Activated T-cell treated with anti-CD3 and anti-CD28 coated beads, Interleukin-2, amount 50 U/mL, for 48 hours (primary cell): ENCODE data around the gene SLC4A3.
A peak's percentile ranks its signal among the peaks of the same experiment; 100 is the strongest.

Experiments used
- DNase-seq, 2 experiments: peaks; one replicate each; pipeline ENCODE4 v3.0.0-alpha.2; 2020

SLC4A3 gene

DNA sequence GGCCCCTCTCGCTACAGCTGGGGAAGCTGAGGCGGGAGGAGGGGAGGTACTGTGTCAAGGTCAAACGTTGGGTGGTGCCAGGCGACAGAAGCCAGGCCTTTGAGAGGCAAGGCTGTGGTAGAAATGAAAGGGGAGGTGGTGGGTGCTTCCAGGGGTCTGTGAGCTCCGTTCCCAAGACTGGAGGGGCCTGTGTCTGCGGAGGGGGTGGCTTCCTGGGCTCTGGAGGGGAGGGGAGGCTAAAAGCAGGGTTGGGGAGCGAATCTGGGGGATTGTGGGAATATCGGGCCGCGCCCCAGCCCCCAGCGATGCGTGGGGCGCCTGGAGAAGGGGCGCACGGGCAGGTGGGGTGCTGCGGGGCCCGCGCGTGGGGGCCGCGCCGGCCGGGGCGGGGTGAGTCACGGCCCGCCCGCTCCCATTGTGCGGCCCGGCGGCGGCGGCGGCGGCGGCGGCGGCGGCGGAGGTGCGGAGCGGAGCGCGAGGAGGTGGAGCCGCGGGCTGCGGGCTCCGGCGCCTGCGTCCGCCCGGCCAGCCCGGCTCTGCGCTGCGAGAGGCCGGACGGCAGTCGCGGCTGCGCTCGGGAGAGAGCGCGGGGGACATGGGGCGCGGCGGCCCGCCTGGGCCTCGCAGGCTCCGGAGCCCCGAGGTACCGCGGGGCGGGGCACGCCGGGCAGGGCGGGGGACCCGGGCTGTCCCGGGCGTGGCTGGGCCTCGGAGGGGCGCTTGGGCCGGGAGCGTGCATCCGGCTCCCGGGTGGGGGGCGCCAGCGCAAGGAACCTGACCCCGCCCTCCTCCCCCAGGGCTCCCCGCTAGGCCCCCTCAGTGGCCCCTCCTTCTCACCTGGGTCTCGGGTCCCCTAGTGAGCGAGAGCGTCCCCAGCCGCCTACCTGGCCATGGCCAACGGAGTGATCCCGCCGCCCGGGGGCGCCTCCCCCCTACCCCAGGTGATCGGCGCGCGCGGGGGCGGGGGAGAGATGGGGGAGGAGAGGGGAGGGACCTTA is at the start of gene SLC4A3:
TSS of gene SLC4A3 (plus strand) at position 528 of the 998 bp plus-strand sequence. CDS start at position 891, 363 bp downstream.
- DNase-seq = no peak

GRCh38 chr2:219578811-219579613 is 48.4 kb upstream of the SLC4A3 start:
- no peak for DNase-seq

DNA sequence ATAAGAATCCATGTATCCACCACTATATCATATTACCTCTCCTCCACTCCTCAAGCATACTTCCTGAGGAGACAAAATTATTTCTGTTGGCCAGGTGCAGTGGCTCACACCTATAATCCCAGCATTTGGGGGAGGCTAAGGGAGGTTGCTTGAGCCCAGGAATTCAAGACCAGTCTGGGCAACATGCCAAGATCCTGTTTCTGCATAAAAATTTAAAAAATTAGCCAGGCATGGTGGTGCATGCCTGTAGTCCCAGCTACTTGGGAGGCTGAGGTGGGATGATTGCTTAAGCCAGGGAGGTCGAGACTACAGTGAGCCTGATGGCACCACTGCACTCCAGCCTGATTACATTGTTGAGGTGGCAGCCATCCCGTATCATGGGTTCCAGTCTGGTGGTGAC is 46.1 kb upstream of the SLC4A3 start:
- DNase-seq = no peak

DNA sequence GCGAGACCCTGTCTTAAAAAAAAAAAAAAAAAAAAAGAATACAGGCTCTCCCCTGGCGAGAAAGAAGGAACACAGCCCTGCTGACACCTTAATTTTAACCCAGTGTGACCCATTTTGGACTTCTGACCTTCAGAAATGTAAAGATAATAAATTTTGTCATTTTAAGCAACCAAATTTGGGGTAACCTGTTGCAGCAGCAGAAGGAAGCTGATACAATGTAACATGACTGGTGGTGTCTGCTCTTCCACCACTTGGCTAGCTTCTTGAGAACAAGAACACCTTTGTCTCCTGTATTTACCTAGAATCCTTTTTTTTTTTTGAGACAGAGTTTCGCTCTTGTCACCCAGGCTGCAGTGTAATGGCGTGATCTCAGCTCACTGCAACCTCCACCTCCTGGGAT is 36.3 kb upstream of the SLC4A3 start:
- DNase-seq = no peak

GRCh38 chr2:219592736-219593135 is 34.7 kb upstream of the SLC4A3 start:
- no peak for DNase-seq

- DNase-seq = no peak
Observed at GRCh38 chr2:219593154-219593553, 34.3 kb upstream of the SLC4A3 start.

DNA sequence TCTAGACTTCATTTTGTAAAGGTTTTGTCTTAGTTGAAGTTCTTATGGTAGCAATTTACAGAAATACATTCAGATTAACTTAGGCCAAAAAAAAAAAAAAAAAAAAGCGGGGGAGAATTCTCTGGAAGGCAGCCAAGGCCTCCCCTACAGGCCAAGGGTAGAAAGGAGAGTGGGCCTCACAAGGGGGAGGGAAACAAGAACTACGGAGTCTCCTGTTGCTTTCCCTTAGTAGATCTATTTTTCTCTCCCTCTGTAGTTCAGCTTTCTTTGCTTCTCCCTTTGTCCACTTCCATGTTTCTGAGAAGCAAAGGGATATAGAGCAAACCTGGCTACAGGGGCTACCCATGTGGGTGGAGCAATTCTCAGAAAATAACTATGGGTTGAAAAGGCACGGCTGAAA is 32.2 kb upstream of the SLC4A3 start:
- DNase-seq = no peak

DNA sequence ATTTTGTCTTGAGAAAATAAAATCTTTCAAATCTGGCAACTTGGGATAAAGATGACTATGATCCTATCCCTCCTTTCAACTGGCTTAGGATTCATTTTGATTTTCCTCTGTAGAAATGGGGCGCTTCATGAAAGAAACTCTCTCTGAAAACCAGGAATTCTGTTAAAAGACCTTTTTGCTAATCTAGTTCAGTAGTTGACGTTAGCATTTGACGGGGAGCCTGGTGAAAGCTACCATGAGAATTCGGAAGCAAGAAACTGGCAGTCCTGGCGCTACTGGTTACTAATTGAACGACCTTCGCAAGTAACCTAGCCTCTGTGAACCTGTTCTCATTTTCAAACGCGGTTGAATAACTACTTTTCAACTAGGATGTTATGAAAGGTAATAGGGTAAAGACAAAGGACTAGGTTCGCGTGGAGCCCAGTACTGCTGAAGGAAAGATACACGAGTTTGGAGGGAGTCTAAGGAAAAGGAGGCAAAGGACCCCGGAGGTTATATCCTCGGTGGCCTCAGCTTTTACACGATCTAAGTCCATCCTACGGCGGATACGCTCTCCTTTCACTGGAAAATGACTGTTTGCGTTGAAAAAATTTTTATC is 30.4 kb upstream of the SLC4A3 start:
- no peak for DNase-seq

DNA sequence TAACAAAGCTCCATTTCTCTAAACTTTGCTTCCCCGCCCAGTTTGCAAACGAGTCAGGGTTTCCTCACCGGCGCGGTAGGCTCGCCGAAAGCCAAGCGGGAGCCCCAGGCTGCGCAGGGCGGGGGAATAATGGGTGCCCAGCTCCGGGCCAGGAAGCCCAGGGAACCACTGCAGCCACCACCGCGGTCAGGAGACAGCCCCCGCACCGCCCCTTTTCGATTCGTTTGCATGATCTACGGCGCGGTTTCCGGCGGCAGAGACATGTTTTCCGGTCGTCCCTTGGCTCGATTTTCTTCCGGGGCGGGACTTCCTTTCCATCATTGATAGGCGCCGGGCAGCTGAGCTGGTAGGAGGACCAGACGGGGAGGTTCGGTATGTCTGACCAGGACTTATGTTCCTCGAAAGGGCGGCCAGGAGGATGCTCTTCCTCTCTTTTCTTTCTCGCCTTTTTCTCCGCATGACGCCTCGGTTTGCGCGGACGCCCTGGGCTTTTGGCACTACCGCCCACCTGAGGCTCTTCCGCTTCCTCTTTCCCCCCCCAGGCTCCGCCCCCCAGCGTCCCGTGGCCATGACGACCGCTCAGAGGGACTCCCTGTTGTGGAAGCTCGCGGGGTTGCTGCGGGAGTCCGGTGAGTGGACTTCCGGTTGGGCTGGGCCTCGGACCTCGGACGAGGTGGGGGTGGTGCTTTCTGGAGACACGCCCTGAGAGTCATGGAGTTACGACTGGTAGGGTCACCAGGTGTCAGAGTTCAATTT is 29.7 kb upstream of the SLC4A3 start, which contains the start of gene STK11IP:
TSS of gene STK11IP (plus strand) at position 306 of the 756 bp plus-strand sequence. CDS start at position 569, 263 bp downstream.
- DNase-seq = peak; percentile 94

- DNase-seq = no peak
Observed at GRCh38 chr2:219598308-219599078, 28.9 kb upstream of the SLC4A3 start.

GRCh38 chr2:219603771-219604170 is 23.7 kb upstream of the SLC4A3 start:
- DNase-seq = no peak

- DNase-seq = no peak
Observed at GRCh38 chr2:219605607-219605954, 21.8 kb upstream of the SLC4A3 start.

DNA sequence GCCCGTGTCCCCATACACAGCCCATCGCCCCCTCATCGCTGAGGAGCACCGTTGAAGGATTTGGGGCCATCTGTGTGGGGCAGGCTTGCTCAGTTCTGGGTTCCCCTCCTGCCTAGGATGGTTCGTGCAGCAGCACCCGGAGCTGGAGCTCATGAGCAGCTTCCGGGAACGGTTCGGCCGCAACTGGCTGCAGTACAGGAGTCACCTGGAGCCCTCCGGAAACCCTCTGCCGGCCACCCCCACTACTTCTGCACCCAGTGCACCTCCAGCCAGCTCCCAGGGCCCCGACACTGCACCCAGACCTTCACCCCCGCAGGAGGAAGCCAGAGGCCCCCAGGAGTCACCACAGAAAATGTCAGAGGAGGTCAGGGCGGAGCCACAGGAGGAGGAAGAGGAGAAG is 19.5 kb upstream of the SLC4A3 start:
- no peak for DNase-seq

DNA sequence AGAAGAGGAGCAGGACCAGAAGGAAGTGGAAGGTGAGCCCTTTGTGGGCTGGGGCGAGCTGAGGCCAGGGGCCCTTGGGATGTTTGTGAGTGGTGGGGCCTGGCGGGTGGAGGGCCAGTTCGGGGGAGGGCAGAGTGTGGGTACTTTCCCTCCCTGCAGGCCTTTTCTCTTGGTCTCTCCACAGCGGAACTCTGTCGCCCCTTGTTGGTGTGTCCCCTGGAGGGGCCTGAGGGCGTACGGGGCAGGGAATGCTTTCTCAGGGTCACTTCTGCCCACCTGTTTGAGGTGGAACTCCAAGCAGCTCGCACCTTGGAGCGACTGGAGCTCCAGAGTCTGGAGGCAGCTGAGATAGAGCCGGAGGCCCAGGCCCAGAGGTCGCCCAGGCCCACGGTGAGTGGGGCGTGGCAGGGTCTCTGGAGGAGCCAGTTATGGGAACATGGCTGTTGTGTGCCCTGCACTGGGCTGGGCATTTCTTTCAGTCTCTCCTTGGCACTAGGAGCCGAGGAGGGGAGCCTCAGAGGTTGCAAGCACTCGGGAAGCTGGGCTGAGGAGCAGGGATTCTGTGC is 18.9 kb upstream of the SLC4A3 start:
- no peak for DNase-seq

GRCh38 chr2:219609149-219609750 is 18.2 kb upstream of the SLC4A3 start:
- no peak for DNase-seq

DNA sequence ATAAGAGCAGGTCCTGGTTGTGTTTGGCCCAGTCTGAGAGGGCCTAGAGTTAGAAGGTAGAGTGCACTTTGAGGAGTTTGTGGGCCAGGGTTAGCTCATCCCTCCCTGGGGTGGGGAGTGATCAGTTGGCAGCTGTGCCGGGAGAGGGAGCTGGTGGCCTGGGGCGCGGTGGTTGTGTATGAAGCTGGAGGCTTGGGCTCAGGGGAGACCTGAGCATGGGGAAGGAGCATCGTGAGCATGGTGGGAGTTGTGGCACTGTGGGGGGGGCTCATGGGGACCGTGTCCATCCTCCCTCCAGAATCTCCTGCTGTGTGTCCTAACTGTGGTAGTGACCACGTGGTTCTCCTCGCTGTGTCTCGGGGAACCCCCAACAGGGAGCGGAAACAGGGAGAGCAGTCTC is 16.1 kb upstream of the SLC4A3 start:
- no peak for DNase-seq

GRCh38 chr2:219611866-219612576 is 15.4 kb upstream of the SLC4A3 start:
- DNase-seq = no peak

GRCh38 chr2:219612577-219613286 is 14.7 kb upstream of the SLC4A3 start:
- no peak for DNase-seq

DNA sequence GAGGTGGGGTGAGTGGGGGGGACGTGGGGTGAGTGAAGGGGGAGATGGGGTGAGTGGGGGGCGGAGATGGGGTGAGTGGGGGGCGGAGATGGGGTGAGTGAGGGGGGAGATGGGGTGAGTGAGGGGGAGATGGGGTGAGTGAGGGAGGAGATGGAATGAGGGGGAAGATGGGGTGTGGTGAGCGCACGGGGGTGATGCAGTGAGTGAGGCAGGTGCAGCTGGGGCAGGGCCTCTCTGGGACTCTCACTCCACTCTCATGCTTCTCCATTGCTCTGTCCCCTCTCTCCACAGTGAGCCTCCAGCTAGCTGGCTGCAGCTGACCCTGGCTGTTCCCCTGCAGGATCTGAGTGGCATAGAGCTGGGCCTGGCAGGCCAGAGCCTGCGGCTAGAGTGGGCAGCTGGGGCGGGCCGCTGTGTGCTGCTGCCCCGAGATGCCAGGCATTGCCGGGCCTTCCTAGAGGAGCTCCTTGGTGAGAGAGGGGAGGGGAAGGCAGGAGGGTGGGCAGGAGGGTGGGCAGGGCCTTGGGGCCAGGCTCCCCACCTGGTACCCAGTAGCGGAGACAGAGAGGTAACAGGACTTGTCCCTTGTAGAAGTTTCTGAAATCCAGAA is 13.9 kb upstream of the SLC4A3 start:
- DNase-seq = no peak
